Measurements from ENCODE around the gene NCAPD3.

Gene NCAPD3

DNA sequence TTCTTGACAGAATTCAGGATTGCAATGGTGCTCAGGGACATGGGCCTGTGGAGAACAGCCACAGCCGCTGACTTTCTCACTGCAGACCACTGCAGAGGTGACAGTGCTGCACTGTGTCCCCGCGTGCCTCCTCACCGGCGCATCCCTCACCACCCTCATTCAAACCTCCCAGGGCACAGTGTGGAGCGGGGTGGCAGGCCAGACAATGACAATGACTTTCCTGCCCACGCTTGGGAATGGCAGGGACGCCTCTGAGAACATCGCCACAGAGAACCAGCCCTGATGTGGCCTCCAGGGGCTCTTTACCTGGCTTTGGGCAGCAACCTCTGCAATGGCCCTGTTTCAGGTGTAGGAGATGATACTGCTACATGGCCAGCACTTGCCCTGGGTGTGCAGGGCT is 65.7 kb downstream of the NCAPD3 start:
- H3K4me3 ChIP-seq (ENCODE audit: low read depth, low read length) = no peak overlapping the region
- TF ChIP-seq POLR2A (IDR thresholded peaks at IDR 0.05; ENCODE audit: extremely low read depth, insufficient read length) = no peak
- no peak for TF ChIP-seq CTCF (IDR thresholded peaks at IDR 0.05; ENCODE audit: low read depth, low read length)
- TF ChIP-seq, protein P1, sequence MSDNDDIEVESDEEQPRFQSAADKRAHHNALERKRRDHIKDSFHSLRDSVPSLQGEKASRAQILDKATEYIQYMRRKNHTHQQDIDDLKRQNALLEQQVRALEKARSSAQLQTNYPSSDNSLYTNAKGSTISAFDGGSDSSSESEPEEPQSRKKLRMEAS (IDR thresholded peaks at IDR 0.05; ENCODE audit: low read depth, low read length) = no peak
- TF ChIP-seq MYC (IDR thresholded peaks at IDR 0.05; ENCODE audit: low read depth, low read length) = no peak
- DNase-seq (ENCODE audit: low read depth) = no peak

- no peak for DNase-seq (ENCODE audit: low read depth)
- no peak for TF ChIP-seq POLR2A (IDR thresholded peaks at IDR 0.05; ENCODE audit: extremely low read depth, insufficient read length)
- no peak for TF ChIP-seq MYC (IDR thresholded peaks at IDR 0.05; ENCODE audit: low read depth, low read length)
- TF ChIP-seq, protein P1 (IDR thresholded peaks at IDR 0.05; ENCODE audit: low read depth, low read length) = no peak
- no peak for TF ChIP-seq CTCF (IDR thresholded peaks at IDR 0.05; ENCODE audit: low read depth, low read length)
- no peak overlapping the region for H3K4me3 ChIP-seq (ENCODE audit: low read depth, low read length)
These were observed 66.3 kb downstream of the NCAPD3 start for GRCh38 chr11:134157451-134157850.

DNA sequence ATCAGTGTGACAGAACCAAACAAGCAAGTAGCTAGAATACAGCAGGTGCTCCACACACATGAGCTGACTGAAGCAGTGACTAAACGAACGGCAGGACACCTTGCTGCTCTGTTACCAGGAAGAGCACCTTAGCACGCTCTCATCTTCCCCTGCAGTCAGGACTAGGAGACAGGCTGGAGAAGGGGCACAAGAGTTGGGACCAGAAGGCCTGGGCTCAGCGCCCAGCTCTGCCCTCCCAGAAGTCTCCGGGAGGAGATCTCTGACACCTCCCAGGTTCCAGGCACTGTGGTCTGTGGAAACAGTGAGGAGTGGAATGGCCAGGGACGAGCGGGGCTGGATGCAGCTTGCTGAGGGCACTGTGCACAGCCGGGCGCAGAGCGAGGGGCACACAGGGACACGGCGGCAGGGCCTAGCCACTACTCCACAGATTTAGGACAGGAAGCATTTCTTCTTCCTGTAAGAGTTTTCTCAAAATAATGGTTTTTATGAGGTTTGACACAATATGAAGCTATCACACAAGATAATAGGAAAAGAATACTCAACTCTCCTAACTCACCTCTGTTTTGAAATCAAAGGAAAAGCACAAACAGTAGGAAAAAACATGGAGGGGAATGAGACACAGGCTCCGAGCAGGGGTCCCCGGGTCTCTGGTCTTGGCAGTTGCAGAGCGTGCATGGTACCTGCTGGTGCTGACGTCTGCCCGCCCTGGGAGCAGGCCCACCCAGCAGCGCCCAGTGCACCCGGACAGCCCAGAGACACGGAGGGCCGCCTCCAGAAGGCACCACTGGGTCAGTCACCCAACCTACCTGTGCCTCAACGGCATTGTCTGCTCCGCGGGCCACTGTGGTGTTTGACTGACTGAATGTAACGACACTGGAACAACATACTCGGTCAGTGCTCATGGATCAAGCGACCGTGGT is 67.6 kb downstream of the NCAPD3 start:
- DNase-seq (ENCODE audit: low read depth) = no peak
- H3K4me3 ChIP-seq (ENCODE audit: low read depth, low read length) = no peak overlapping the region
- TF ChIP-seq POLR2A (IDR thresholded peaks at IDR 0.05; ENCODE audit: extremely low read depth, insufficient read length) = no peak
- no peak for TF ChIP-seq MYC (IDR thresholded peaks at IDR 0.05; ENCODE audit: low read depth, low read length)
- TF ChIP-seq, protein P1 (IDR thresholded peaks at IDR 0.05; ENCODE audit: low read depth, low read length) = no peak
- no peak for TF ChIP-seq CTCF (IDR thresholded peaks at IDR 0.05; ENCODE audit: low read depth, low read length)

GRCh38 chr11:134155456-134155855 is 68.3 kb downstream of the NCAPD3 start:
- H3K4me3 ChIP-seq (ENCODE audit: low read depth, low read length) = no peak overlapping the region
- no peak for TF ChIP-seq MYC (IDR thresholded peaks at IDR 0.05; ENCODE audit: low read depth, low read length)
- no peak for TF ChIP-seq POLR2A (IDR thresholded peaks at IDR 0.05; ENCODE audit: extremely low read depth, insufficient read length)
- TF ChIP-seq, protein P1 (IDR thresholded peaks at IDR 0.05; ENCODE audit: low read depth, low read length) = no peak
- no peak for TF ChIP-seq CTCF (IDR thresholded peaks at IDR 0.05; ENCODE audit: low read depth, low read length)
- DNase-seq (ENCODE audit: low read depth) = no peak

- H3K4me3 ChIP-seq (ENCODE audit: low read depth, low read length) = no peak overlapping the region
- TF ChIP-seq CTCF (IDR thresholded peaks at IDR 0.05; ENCODE audit: low read depth, low read length) = no peak
- no peak for TF ChIP-seq MYC (IDR thresholded peaks at IDR 0.05; ENCODE audit: low read depth, low read length)
- TF ChIP-seq POLR2A (IDR thresholded peaks at IDR 0.05; ENCODE audit: extremely low read depth, insufficient read length) = no peak
- TF ChIP-seq, protein P1 (IDR thresholded peaks at IDR 0.05; ENCODE audit: low read depth, low read length) = no peak
- no peak for DNase-seq (ENCODE audit: low read depth)
These were observed 69.3 kb downstream of the NCAPD3 start for GRCh38 chr11:134154441-134154840.
